BJ (cell line): Measurements from ENCODE around the gene ZDHHC4. TPM values are rescaled to one million over a fixed set of nuclear protein-coding genes. Genes with fewer than 3 reads are reported as not detected.

ENCODE experiments used
- CTCF ChIA-PET: fragments of 350-600 bp; formaldehyde crosslinking; extraction: SDS; loops from one replicate; lab custom pipeline; 2021; ENCODE audit warnings: antibody characterized with exemption, inconsistent platforms; lab: Yijun Ruan, JAX
- POLR2A ChIA-PET: fragments of 300-600 bp; sonication (Branson Sonifier 250); formaldehyde crosslinking; extraction: SDS; loops from one replicate; lab custom pipeline; 2021; ENCODE audit warnings: antibody characterized with exemption; lab: Charles Lee
- DNase-seq: peaks from one replicate; pipeline ENCODE4 v3.0.0-alpha.2; 2011; ENCODE audit warnings: low read depth
- H3K27me3 ChIP-seq: 2 replicates; pipeline ENCODE4 v1.6.0; 2011; ENCODE audit warnings: low read length; ENCODE audit not compliant: control insufficient read depth, insufficient read depth
- H3K36me3 ChIP-seq: 2 replicates; pipeline ENCODE4 v1.5.1; 2011; ENCODE audit warnings: low read length; ENCODE audit not compliant: control insufficient read depth, insufficient read depth
- H3K4me3 ChIP-seq: 2 replicates; pipeline ENCODE4 v1.5.1; 2011; ENCODE audit warnings: low read depth, mild to moderate bottlenecking, control low read depth, low read length
- polyA plus RNA-seq: library from polyadenylated mRNA; depleted of rRNA; stranded (reverse); fragments of >200 nt; gene quantifications from 2 replicates; pipeline ENCODE4 v1.2.3, GENCODE V29; 2011
- TF ChIP-seq, protein P1 (sequence below): IDR thresholded peaks from 2 replicates; pipeline ENCODE4 v1.5.1; 2011; ENCODE audit warnings: low read depth, mild to moderate bottlenecking, control low read depth, inconsistent platforms, low read length, moderate library complexity; ENCODE audit not compliant: insufficient read depth

The ZDHHC4 gene
- polyA plus RNA-seq, 1 experiment, result 116 TPM

GRCh38 chr7:6622134-6622710, 45.0 kb downstream of the ZDHHC4 start:
- Histone ChIP-seq H3K4me3 (no peak overlapping the region), H3K36me3 (no peaks in the 10 kb centered on the region), H3K27me3 (peaks cover 5% of the 10 kb centered on the region; the same call in 1 of the 2 replicates)
- TF ChIP-seq, protein P1, sequence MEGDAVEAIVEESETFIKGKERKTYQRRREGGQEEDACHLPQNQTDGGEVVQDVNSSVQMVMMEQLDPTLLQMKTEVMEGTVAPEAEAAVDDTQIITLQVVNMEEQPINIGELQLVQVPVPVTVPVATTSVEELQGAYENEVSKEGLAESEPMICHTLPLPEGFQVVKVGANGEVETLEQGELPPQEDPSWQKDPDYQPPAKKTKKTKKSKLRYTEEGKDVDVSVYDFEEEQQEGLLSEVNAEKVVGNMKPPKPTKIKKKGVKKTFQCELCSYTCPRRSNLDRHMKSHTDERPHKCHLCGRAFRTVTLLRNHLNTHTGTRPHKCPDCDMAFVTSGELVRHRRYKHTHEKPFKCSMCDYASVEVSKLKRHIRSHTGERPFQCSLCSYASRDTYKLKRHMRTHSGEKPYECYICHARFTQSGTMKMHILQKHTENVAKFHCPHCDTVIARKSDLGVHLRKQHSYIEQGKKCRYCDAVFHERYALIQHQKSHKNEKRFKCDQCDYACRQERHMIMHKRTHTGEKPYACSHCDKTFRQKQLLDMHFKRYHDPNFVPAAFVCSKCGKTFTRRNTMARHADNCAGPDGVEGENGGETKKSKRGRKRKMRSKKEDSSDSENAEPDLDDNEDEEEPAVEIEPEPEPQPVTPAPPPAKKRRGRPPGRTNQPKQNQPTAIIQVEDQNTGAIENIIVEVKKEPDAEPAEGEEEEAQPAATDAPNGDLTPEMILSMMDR, result no peak
- CTCF ChIA-PET, result interaction anchor here (1.5 kb wide), 1 partner anchor 10 kb away, joined by 7 read pairs; no protein-coding TSS in a partner anchor
- POLR2A ChIA-PET, result no interaction called here
- DNase-seq, result no peak

DNA sequence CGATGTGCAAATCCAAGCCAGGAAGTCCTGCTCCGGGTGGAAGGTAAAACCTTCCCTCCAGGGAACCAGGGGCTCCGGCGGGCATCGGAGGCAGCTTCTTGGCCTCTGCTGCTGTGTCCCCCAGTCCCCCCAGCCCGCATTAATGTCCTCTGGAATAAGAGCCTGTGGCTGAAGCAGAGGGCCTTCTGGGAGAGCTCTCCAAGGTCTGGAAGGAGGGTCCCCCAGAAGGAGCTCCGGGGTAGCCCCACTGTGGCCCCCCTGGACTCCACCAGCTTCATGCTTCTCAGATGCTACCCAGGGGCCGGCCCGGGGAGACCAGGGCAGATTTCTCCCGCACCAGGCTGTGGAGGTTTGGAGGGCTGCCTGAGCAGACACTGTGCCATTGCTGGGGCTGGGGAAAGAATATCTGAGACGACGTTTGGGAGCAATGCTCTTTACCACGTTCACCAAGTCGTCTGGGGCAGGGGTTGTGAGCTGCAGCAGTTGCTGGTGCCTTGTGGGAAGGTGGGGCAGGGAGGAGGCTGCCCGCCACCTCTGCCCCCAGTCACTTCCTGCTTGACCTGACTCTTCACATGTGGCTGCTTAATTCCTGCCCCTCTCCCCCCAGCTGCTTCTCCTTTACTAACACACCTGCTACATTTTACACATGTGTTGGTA, 46.5 kb downstream of the ZDHHC4 start:
- H3K36me3 ChIP-seq, result no peaks in the 10 kb centered on the region
- TF ChIP-seq, protein P1, result no peak
- ChIA-PET POLR2A (no interaction called here), CTCF (no interaction called here)
- H3K27me3 ChIP-seq, result no peaks in the 10 kb centered on the region
- no peak overlapping the region for H3K4me3 ChIP-seq
- no peak for DNase-seq

- ChIA-PET POLR2A (no interaction called here), CTCF (no interaction called here)
- Histone ChIP-seq H3K36me3 (no peaks in the 10 kb centered on the region), H3K27me3 (no peaks in the 10 kb centered on the region), H3K4me3 (no peak overlapping the region)
- TF ChIP-seq, protein P1, result no peak
- DNase-seq, result no peak
These were observed 47.0 kb downstream of the ZDHHC4 start for GRCh38 chr7:6624246-6624611.

DNA sequence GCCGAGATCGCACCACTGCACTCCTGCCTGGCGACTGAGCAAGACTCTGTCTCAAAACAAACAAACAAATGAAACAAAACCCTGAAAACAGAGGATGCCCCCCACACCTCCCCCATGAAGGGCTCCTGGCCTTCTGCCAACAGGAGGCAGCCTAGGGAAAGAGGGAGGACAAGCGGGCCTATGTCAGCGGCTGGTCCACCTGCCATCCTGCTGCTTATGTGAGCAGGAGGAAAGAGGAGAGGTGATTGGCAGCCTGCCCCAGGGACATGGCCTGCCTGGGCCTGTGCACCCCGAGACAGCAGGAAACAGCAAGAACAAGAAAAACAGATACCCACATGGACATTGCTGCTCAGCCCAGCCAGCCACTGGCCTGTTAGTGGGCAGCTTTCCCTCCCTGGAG, 50.8 kb downstream of the ZDHHC4 start:
- CTCF ChIA-PET, result no interaction called here
- POLR2A ChIA-PET, result no interaction called here
- DNase-seq, result no peak
- H3K4me3 ChIP-seq, result no peak overlapping the region
- H3K27me3 ChIP-seq, result no peaks in the 10 kb centered on the region
- TF ChIP-seq, protein P1, result no peak
- H3K36me3 ChIP-seq, result no peaks in the 10 kb centered on the region

DNA sequence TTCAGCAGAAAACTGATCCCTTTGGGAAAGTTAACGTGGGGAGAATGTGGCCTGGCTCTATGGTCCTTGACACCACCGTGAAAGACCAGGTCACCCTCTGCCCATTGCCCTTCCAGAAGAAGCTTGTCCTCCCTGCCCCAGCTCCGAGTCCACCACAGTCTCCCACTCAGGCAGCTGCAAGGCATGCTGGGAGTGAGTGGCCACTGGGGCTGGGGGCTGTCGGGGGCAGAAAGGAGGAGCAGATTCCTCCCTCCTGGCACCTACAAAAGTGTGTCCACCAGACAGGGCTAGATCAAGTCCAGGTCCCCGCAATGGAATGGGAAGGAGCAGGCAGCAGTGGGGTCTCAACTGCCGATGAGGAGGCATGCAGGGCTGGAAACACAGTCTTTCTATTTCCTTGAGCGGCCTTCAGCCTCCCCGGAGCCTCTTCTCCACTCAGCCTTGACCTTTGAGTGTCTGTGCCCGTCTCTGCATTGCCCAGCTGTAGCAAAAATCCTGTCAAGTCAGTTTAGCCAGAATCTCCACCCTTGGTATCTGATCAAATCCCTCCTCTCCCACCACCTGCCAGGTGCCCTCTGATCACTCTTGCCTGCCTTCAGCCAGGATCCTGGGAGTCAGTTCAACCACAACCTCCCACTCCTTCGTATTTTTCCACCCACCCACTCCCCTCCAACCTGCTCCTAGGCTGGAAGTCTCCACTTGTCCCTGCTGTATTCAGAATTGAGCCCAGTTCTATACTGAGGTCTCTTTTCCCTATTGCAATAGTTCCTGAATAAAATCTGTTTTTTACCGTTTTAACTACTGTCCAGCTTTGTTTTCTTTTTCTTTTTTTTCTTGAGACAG, 53.0 kb downstream of the ZDHHC4 start:
- ChIA-PET CTCF (no interaction called here), POLR2A (no interaction called here)
- TF ChIP-seq, protein P1, result no peak
- Histone ChIP-seq H3K27me3 (no peaks in the 10 kb centered on the region), H3K4me3 (no peak overlapping the region), H3K36me3 (no peaks in the 10 kb centered on the region)
- no peak for DNase-seq
